Stimulated activated CD4-positive, alpha-beta T cell treated with anti-CD3 and anti-CD28 coated beads, Interleukin-12 subunit alpha, Interleukin-12 subunit beta, amount 100 ng/mL, for 24 hours (primary cell): ENCODE results near the gene SORCS1.

Source experiments
- DNase-seq, 2 experiments: peaks; one replicate each; pipeline ENCODE4 v3.0.0-alpha.2; 2020; ENCODE audit warnings: low read depth in 2 of 2

Gene SORCS1

GRCh38 chr10:106741006-106741530, 423.4 kb downstream of the SORCS1 start:
- DNase-seq = no peak

DNA sequence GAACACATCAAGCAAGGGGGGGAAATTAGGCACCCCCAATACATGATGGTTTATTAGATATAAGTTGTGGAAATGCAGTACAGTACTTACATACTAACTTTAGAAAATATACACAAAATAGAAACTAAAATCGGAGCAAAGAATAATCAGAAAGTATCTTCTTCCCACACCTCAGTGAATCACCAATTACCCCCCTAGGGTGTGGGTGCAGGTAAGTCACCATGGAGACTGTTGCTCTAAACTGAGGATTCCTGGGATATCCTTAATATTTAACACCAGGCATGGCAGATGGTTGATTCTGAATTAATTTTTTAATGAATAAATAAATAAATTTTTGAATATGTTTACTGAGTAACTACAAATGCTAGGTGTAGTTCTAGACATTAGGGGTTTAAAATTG, 424.4 kb downstream of the SORCS1 start:
- no peak for DNase-seq

GRCh38 chr10:106734220-106734619, 430.3 kb downstream of the SORCS1 start:
- no peak for DNase-seq

DNA sequence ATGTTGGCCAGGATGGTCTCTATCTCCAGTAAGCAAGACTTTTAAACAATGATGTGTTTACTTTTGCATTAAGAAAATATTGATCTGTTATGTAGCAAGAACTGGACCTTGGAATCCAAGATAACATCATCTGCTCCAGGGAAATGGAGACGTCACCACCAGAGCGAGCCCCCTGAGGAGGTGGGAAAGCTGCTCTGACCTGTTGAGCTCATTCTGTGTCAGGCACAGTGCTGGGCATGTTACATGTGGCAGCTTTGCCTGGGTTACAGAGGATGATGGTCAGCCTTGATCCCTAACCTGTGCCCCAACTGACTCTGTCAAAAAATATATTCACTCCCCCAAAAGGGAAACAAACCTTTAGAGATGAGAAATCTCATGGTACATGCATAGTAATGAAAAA, 436.3 kb downstream of the SORCS1 start:
- DNase-seq = no peak

DNA sequence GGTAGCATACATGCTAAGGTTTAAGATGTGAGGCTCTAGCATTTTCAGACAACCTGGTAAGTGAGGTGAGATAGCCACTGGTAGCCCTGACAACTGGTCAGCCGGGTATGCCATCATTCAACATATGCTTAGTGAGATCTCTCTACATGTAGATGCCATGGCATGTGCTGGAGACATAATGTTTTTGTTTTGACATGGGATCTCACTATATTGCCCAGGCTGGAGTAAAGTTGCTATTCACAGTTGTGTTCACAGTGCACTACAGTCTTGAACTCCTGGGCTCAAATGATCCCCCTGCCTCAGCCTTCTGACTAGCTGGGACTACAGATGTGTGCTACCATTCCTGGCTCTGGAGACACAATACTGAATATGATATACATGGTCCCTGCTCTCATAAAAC, 437.3 kb downstream of the SORCS1 start:
- no peak for DNase-seq

GRCh38 chr10:106722524-106722923, 442.0 kb downstream of the SORCS1 start:
- no peak for DNase-seq

- no peak for DNase-seq
Measured at GRCh38 chr10:106720683-106721082, 443.8 kb downstream of the SORCS1 start.

- DNase-seq = no peak
Measured at GRCh38 chr10:106716381-106716780, 448.1 kb downstream of the SORCS1 start.

- DNase-seq = no peak
Measured at GRCh38 chr10:106714734-106715555, 449.6 kb downstream of the SORCS1 start.

DNA sequence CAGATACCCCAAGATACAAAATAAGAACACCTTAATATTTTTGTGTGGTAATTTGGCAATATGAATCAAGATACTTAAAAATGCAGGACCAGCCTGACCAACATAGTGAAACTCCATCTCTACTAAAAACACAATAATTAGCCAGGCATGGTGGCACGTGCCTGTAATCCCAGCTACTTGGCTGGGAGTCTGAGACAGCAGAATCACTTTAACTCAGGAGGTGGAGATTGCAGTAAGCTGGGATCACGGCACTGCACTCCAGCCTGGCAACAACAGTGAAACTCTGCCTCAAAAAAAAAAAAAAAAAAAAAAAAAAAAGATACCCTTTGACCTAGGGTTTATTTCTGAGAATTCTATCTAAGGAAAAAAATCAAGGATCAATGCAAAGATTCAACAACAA, 450.7 kb downstream of the SORCS1 start:
- no peak for DNase-seq

- DNase-seq = no peak
Measured at GRCh38 chr10:106712988-106713387, 451.5 kb downstream of the SORCS1 start.

- DNase-seq = peak in 1 of 2 experiments; percentile 31
Measured at GRCh38 chr10:106711313-106711906, 453.1 kb downstream of the SORCS1 start.

DNA sequence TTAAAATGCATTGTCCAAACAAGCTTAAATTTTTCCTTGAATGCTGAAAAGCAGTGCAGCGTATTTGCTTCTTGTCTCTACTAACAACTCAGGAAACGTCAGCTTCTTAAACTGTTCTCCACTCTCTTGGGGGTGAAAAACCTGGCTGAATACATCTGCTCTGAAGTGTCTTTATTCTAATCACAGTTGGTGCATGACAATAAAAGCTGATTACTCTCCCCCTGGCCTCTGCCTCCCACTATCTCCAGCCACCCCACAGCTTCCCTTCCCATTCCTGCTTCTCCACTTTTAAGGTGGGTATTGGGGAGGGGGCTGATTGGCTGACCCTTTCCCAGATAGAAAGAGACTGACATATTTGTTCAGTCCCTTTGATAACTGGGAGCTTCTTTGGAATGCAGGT, 456.0 kb downstream of the SORCS1 start:
- no peak for DNase-seq

GRCh38 chr10:106707657-106708056, 456.8 kb downstream of the SORCS1 start:
- no peak for DNase-seq

- no peak for DNase-seq
Measured at GRCh38 chr10:106706127-106706526, 458.4 kb downstream of the SORCS1 start.

DNA sequence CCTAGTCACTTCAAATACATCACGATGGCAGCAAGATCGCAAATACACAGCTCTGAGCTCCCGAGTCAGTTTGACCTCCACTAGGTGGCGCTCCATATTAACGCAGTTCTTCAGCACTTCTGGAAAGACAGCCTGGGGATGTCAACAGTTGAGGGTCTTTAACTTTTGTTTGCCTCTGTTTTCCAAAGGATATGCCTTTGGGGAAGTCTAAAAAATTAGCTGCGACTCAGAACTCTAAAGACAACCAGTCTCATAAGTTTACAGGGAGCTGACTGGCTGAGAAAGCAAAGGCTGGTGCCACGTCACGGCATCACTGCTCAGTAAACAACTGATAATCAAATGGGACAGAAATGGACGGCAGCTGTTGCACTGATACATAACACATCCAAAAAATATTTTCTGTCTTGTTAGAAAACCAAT, 458.8 kb downstream of the SORCS1 start:
- peak in 1 of 2 experiments; percentile 17 for DNase-seq

DNA sequence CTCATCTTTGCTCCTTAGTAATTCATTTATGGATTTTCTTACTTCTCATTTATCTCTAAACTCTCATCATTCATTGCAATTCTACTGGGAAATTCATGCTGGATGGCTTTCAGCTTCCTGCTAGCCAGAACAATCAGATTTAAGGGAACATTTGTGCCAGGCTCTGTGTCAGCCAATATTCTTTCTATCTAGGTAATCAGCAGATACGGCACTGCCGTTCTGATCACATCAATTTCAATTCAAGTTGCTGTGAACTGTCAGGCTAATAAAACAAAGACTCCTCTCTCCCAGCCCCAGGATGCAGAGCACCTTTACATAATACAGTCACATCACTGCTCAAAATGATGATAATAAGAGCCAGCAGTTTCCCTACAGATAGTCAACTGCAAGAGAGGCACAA, 468.3 kb downstream of the SORCS1 start:
- DNase-seq = no peak

DNA sequence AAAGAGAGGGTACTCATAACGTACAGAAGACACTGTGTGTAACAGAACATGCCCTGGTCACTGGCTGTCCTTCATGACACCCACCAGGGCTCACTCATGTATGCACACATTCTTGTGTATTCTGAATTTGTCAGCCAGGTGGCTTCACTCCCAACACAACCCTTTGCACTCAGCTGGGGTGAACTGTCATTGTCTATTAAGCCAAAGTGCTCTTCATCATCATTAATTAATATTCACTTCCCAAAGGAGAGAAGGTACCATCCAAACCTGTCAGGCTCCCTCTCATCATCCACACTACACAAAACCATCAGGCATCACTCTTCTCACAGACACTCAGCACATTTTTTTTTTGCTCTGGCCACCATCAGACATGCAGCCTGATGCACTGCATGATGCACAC, 469.8 kb downstream of the SORCS1 start:
- DNase-seq = no peak

DNA sequence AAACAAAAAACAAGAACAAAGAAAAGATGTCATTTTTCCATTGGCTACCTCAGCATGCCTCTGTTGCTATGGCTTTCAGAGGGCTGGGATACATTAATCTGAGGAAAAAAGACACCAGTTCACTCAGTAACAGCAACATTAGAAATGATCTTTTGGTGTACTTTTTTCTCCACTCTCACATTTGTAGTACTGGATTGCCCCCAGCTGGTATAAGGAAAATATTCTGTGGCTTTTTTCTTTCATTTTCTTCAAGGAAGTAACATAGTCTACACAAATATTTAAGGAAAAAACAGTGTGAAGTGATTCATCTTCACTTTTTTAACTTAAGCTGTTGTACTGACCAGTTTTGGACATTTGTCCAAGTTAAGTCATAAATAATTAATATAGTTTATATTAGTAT, 482.3 kb downstream of the SORCS1 start:
- no peak for DNase-seq

GRCh38 chr10:106680061-106680460, 484.4 kb downstream of the SORCS1 start:
- DNase-seq = no peak

- DNase-seq = no peak
Measured at GRCh38 chr10:106679314-106679713, 485.2 kb downstream of the SORCS1 start.

DNA sequence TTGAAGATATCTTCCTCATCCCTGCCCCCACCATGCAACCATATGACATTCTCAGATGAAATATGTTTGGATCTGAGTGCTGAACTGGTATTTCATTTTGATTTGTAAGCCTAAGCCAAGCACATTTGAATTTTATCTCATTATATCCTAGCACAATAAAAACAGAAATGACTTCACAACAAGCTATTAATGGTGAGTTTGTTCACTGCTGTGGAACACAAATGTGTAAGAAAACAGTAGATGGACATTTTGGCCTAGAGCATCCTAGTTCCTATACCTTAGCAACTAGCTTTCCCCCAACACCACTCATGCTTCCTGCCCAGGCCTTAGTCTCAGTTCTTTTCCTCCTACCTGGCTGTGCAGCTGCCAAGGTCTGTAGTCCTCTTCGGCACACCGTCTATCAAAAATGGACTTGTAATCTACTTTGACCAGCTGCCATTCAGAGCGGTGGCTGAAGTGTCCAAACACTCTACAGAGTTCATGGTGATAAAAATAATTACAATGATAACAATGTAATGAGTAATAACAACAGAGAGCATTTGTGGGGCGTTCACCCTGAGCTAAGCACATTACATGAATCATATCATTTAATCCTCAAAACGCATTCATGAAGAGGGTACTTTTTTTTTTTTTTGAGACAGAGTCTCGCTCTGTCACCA, 491.9 kb downstream of the SORCS1 start:
- DNase-seq = no peak

GRCh38 chr10:106661767-106662140, 502.8 kb downstream of the SORCS1 start:
- DNase-seq = no peak
